Activated CD4-positive, alpha-beta T cell treated with anti-CD3 and anti-CD28 coated beads for 36 hours (primary cell): ENCODE measurements around the gene ADAMTS2. TPM values are rescaled to one million over a fixed set of nuclear protein-coding genes. Genes with fewer than 3 reads are reported as not detected.

Experiments used
- ATAC-seq: fragments of 200-7000 bp; cut with Tn5 transposase; one replicate; pipeline ENCODE4 v1.10.0; 2021; ENCODE audit warnings: mild to moderate bottlenecking, moderate library complexity
- CTCF ChIA-PET: fragments of 350-600 bp; sonication (Branson Sonifier 250); formaldehyde crosslinking; loops from one replicate; lab custom pipeline; 2021; ENCODE audit warnings: antibody characterized with exemption; lab: Charles Lee
- POLR2A ChIA-PET: fragments of 350-600 bp; sonication (Branson Sonifier 250); formaldehyde crosslinking; loops from one replicate; lab custom pipeline; 2021; ENCODE audit warnings: antibody characterized with exemption, inconsistent platforms; lab: Charles Lee
- DNase-seq: peaks from one replicate; pipeline ENCODE4 v3.0.0-alpha.2; 2020
- H3K27ac Mint-ChIP-seq: one replicate; pipeline ENCODE4 v1.8.0; 2021; ENCODE audit warnings: mixed read lengths
- H3K27me3 Mint-ChIP-seq: one replicate; pipeline ENCODE4 v1.8.0; 2021; ENCODE audit warnings: mixed read lengths
- H3K36me3 Mint-ChIP-seq: one replicate; pipeline ENCODE4 v1.8.0; 2021; ENCODE audit warnings: low read depth, mixed read lengths
- H3K4me1 Mint-ChIP-seq: one replicate; pipeline ENCODE4 v1.8.0; 2021; ENCODE audit warnings: mixed read lengths
- H3K4me3 Mint-ChIP-seq: one replicate; pipeline ENCODE4 v1.8.0; 2021; ENCODE audit warnings: mild to moderate bottlenecking, moderate library complexity, mixed read lengths
- H3K9me3 Mint-ChIP-seq: one replicate; pipeline ENCODE4 v1.8.0; 2021; ENCODE audit warnings: low read depth, mixed read lengths
- intact Hi-C, 2 experiments: fragments of 100-400 bp; cut with DNase I in 1 of 2; cut with micrococcal nuclease in 1 of 2; formaldehyde crosslinking; loops; one replicate each; pipeline versions ENCODE4 v1.14.2 to v1.15.1; 2022 to 2024; cut with DNase I, micrococcal nuclease
- total RNA-seq, 2 experiments: library from RNA; stranded (reverse); gene quantifications; one replicate each; pipeline ENCODE4 v1.2.3, GENCODE V29; 2021

The ADAMTS2 gene
- total RNA-seq, 2 experiments from 2014 or later = not detected

DNA sequence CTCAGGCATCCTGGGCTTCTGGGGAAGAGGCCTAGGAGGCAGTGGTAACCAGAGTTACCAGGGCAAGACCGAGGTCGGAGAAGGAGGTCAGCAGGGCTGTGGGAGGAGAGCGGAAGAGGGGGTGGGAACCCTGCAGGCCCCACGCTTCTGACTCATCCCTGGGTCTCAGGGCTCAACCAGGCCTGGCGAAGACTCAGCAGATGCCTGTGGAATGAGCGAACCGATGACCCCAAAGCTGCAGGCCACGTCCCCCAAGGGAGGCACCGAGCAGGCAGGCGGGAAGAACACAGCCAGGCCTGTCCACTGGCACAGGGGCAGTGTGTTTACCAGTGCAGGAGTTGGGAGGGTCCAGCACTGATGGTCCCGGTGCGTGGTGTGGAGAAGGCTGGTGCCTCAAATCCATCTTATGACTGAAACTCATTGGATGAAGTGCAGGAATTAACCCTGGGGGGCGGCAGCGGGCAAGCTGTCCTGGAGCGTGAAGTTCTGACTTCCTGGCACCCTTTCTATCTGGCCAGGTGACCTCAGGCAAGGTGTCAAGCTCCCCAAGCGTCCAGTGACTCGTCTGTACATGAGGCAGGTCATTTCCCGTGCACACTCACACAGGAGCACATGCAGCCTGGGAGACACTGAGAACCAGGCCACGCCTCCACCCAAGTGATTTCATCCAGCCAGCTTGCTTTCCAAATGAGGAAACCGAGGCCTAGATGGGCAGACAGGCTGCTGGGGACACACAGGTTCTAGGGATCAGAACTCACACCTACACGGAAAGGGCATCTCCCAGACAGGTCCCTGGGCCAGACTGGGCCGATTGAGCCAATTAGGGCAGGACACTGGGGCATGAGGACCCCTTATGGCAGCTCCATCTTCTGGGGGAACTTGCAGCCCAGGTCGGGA is 69.1 kb downstream of the ADAMTS2 start:
- DNase-seq = no peak
- H3K9me3 Mint-ChIP-seq = no peaks in the 10 kb centered on the region
- H3K4me3 Mint-ChIP-seq = no peak overlapping the region
- no peaks in the 10 kb centered on the region for H3K36me3 Mint-ChIP-seq
- no peak overlapping the region for H3K27ac Mint-ChIP-seq
- ChIA-PET CTCF (no interaction called here), POLR2A (no interaction called here)
- no peaks in the 10 kb centered on the region for H3K4me1 Mint-ChIP-seq
- H3K27me3 Mint-ChIP-seq = no peaks in the 10 kb centered on the region
- ATAC-seq = no peak
- intact Hi-C loops = no loop called here

DNA sequence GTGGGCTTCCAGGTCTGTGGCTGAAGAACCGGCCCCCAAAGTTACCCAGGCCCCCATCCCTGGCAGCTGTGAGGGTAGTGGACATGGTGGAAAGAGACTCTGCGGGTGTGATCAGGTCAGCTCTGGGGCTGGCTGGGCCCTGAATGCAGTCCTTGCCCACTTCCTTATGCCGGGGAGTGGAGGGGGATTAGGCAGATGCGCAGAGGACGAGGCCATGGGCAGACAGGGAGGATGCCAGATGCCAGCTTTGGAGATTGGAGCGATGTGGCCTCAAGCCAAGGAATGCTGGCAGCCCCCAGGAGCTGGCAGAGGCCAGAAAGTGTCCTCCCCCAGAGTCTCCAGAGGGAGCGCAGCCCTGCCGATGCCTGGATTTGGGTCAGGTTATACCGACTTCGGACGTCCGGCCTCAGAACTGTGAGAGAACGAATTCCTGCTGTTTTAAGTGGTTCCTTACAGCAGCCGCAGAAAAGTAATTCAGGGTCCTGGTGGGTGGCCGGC is 69.8 kb downstream of the ADAMTS2 start:
- POLR2A ChIA-PET = no interaction called here
- intact Hi-C loops = no loop called here
- Mint-ChIP-seq H3K27ac (no peak overlapping the region), H3K27me3 (no peaks in the 10 kb centered on the region), H3K36me3 (no peaks in the 10 kb centered on the region), H3K4me3 (no peak overlapping the region), H3K9me3 (no peaks in the 10 kb centered on the region), H3K4me1 (no peaks in the 10 kb centered on the region)
- DNase-seq = no peak
- CTCF ChIA-PET = no interaction called here
- ATAC-seq = no peak

DNA sequence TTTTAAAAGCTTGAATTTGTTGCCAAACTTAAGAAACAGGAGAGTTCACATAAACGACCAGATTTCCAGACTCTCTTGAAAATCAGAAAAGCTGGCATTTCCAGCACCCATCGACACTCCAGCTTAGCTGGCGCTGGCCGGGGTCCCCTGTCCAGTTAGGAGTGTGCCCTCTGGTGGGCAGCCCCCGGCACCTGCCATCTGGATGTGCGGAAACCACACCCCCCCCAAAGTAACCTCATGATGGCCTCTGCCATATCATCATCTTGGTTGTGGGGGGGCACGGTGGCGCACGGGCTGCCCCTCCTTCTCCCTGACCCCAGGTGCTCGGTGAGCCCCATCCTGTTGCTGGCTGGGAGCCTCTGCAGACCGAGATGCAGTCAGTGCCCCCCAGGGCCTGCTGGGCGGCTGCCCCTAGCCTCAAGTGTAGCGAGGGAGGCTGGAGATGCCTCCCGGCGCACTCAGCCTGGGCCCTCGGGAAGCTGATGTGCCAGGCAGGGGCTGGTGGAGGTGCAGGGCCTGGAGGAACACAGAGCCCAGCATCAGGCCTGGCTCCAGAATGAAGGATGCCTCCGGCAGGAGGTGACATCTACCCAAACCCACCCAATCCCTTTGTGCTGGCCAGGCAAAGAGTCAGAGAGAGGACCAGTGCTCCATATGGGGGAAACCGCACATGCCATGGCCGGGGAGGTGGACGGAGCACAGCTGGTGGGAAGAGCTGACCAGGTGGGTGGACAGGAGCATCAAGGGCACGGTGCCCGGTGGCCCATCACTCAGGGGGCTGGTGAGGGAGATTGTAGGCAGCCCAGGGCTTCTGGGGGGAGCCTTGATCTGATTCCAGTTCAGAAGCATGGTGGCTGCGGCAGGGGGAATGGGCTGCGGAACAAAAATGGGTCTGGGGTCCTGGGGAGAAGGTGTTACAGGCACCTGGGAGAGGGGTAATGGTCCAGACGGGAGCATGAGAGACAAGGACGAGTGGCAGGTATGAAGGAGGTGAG is 70.6 kb downstream of the ADAMTS2 start:
- H3K27ac Mint-ChIP-seq = no peak overlapping the region
- no peaks in the 10 kb centered on the region for H3K36me3 Mint-ChIP-seq
- POLR2A ChIA-PET = no interaction called here
- no peak overlapping the region for H3K4me3 Mint-ChIP-seq
- no peaks in the 10 kb centered on the region for H3K9me3 Mint-ChIP-seq
- intact Hi-C loops = no loop called here
- no peaks in the 10 kb centered on the region for H3K4me1 Mint-ChIP-seq
- no peaks in the 10 kb centered on the region for H3K27me3 Mint-ChIP-seq
- CTCF ChIA-PET = interaction anchor here (0.6 kb wide), 1 partner anchor 28 kb away, joined by 4 read pairs; no protein-coding TSS in a partner anchor
- DNase-seq (no peak), ATAC-seq (no peak)

DNA sequence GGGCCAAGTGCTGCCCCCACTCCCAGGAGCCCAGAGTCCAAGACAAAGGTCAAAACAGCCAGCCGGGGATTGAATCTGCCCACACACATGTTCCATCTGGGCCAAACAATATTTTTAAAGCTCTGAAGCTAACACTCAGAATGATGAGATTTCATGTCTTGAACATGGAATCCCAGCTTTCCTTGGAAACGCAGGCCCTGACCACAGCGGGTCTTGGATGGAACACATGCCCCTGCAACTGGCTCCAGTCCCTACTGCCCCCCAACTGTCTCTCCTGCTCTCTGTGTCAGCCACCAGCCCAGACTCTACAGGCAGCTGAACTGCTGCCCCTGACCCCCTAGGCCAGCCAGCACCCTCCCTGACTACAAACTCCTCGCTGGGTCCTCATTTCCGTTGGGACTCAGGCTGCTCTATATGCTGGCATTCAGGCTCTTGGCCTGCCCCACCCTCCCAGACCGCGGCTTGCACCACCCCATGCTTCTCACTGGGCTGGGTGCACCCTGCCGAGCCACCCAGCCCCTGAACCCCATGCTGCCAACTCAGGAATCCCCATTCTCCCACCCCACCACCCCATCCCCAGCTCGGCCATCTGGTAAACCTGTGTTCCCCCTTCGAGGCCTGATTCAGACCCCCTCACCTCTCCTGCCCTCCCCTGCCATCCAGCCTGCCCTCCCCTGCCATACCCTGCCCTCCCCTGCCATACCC is 71.7 kb downstream of the ADAMTS2 start:
- ChIA-PET POLR2A (no interaction called here), CTCF (interaction anchor here (0.6 to 0.9 kb wide), 3 partner anchors 27 to 323 kb away, joined by 3 to 4 read pairs (median 3); no protein-coding TSS in a partner anchor)
- H3K27me3 Mint-ChIP-seq = no peaks in the 10 kb centered on the region

DNA sequence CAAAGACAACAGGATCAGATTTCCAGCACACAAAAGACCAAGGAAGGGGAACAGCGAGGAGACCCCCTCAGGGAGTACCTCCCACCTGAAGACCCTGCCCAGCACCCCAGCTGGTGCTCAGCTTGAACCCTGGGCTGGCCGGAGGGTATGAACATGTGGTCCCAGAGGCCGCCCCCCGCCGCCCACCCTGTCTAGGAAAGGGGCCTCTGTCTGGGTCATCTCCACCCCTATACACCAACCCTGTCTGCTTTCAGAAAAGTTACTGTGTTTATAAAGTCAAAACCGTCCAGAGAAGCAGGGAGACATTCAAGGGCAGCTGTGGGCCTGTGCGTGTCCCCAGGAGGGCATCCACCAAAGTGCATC is 72.2 kb downstream of the ADAMTS2 start:
- Mint-ChIP-seq H3K36me3 (no peaks in the 10 kb centered on the region), H3K4me1 (no peaks in the 10 kb centered on the region), H3K9me3 (no peaks in the 10 kb centered on the region), H3K27ac (no peak overlapping the region), H3K27me3 (no peaks in the 10 kb centered on the region), H3K4me3 (no peak overlapping the region)
- intact Hi-C loops = no loop called here
- ChIA-PET CTCF (interaction anchor here (0.6 to 0.9 kb wide), 3 partner anchors 46 to 1119 kb away, joined by 3 read pairs; partner anchors contain the start of gene NHP2), POLR2A (no interaction called here)
- ATAC-seq = no peak
- DNase-seq = no peak

More for the DNA sequence above, 71.7 kb downstream of the ADAMTS2 start:
- Mint-ChIP-seq H3K4me1 (no peaks in the 10 kb centered on the region), H3K4me3 (no peak overlapping the region), H3K27ac (no peak overlapping the region), H3K9me3 (no peaks in the 10 kb centered on the region), H3K36me3 (no peaks in the 10 kb centered on the region)
- intact Hi-C loops = no loop called here
- ATAC-seq = no peak
- DNase-seq = no peak

DNA sequence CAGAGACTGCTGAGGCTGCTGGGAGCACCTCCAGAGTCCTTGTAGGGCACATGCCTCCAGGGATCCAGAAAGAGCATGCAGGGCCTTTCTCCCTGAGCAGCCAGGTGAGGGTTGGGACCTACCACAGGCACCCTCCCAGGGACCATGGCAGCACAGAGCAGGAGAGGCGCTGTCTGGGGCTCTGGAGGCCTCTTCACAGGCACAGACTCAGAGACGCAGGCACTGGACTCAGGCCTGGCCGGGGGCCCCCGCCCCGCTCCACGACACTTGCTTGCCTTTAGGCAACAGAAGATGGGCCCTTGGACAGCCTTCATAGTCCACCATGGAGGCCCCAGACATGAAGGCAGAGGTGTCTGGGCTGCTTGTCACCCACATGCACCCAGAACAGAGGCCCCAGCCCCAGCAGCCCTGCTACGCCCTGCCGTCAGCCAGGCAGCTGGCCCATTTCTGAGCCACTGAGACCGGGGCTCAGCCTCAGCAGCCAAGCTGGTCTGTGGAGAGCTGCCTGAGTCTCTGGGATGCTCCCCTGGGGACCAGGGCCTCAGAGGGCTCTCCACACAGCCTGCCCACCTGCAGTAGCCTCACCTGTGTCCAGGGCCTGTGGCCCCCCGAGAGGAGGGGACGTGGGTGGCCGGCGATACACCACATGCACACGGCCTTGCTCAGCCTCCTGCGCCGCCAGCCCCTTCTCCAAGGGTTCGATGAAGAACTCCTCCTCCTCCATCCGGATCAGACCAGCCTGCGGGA is 72.8 kb downstream of the ADAMTS2 start:
- POLR2A ChIA-PET = no interaction called here
- intact Hi-C loops = no loop called here
- no peaks in the 10 kb centered on the region for H3K4me1 Mint-ChIP-seq
- no peak overlapping the region for H3K27ac Mint-ChIP-seq
- no peaks in the 10 kb centered on the region for H3K36me3 Mint-ChIP-seq
- ATAC-seq (no peak), DNase-seq (no peak)
- H3K9me3 Mint-ChIP-seq = no peaks in the 10 kb centered on the region
- H3K4me3 Mint-ChIP-seq = no peak overlapping the region
- H3K27me3 Mint-ChIP-seq = no peaks in the 10 kb centered on the region
- CTCF ChIA-PET = interaction anchor here (0.7 kb wide), 1 partner anchor 1119 kb away, joined by 3 read pairs; the partner anchor contains the start of gene NHP2

DNA sequence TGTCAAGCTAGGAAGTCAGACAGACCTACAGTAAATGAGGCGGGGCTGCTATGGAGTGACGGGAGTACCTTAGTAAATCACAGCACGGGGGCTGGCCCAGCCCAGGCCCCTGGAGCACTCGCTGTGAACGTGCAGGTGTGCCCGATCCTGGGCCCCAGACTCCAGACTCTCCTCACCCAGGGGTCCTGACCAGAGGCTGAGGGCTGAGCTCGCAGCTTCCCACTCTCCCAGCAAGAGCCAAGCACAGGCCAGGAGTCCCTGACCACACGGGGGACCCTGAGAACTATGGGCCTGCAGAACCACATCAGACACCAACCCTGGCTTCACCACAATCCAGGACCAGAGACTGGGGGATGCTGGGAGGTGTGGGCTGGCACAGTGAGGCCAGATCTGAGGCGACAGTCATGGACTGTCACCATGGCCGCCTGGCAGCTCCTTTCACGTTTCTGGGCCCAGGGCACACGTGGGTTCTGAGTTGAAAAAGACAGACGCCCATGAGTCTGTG is 73.4 kb downstream of the ADAMTS2 start:
- Mint-ChIP-seq H3K9me3 (no peaks in the 10 kb centered on the region), H3K4me3 (no peak overlapping the region), H3K27ac (no peak overlapping the region), H3K36me3 (no peaks in the 10 kb centered on the region), H3K27me3 (no peaks in the 10 kb centered on the region), H3K4me1 (no peaks in the 10 kb centered on the region)
- DNase-seq = no peak
- no peak for ATAC-seq
- POLR2A ChIA-PET = no interaction called here
- intact Hi-C loops = no loop called here
- CTCF ChIA-PET = no interaction called here

DNA sequence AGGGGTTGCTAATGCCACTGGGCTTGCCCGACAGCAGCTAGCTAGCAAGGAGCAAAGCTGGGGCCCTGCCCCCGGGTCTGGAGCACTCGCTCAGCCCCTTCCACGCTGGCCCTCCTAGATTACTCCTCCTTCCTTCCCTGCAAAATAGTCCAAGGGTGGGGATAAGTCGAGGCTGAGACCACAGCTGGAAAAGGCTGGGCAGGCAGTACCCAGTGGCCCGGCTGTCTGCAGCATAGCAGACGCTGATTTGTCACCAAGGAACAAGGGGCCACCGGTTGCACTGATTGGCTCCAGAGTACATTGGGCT is 73.9 kb downstream of the ADAMTS2 start:
- H3K36me3 Mint-ChIP-seq = no peaks in the 10 kb centered on the region
- no peaks in the 10 kb centered on the region for H3K4me1 Mint-ChIP-seq
- ATAC-seq (no peak), DNase-seq (no peak)
- POLR2A ChIA-PET = no interaction called here
- H3K27ac Mint-ChIP-seq = no peak overlapping the region
- no peaks in the 10 kb centered on the region for H3K27me3 Mint-ChIP-seq
- H3K9me3 Mint-ChIP-seq = no peaks in the 10 kb centered on the region
- intact Hi-C loops = no loop called here
- CTCF ChIA-PET = no interaction called here
- H3K4me3 Mint-ChIP-seq = no peak overlapping the region

DNA sequence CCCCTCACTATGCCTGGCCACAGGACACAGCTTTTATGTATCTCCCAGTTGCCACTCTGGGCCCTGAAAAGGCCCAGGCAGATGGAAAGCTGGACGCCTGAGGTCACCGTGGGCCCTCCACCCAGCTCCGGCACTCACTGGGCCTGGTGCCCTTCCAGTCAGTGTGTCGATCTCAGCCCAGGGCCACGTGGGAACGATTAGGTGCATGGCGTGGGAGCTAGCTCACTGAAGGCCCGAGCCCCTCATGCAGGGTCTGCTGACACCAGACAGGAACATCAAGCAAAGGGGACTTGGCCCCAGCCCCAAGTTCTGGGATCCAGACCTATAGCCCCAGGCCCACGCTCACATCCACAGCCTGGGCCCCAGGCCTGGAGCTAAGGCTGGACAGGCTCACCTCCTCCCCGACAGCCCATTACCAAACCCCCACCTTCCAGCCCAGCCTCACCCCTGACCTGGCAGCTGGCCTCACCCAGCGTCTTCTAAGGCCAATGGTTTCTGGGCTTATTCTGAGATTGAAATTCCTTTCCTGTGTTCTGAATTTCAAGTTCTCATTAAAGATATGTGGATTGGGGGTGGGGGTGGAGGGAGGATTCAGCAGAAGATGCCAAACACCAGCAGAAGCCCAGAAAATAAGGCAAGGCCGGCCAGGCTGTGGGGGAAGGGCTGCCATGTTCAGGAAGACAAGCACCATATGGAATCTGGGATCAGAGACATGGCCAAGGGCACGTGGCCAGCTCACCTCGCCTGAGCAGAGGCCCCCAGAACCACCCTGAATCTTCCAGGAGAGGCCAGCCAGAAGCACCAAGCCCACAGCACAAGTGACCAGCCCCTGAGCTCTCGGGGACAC is 74.5 kb downstream of the ADAMTS2 start:
- no peaks in the 10 kb centered on the region for H3K36me3 Mint-ChIP-seq
- no peaks in the 10 kb centered on the region for H3K4me1 Mint-ChIP-seq
- DNase-seq = no peak
- ChIA-PET POLR2A (no interaction called here), CTCF (no interaction called here)
- intact Hi-C loops = no loop called here
- no peak overlapping the region for H3K27ac Mint-ChIP-seq
- no peaks in the 10 kb centered on the region for H3K27me3 Mint-ChIP-seq
- no peaks in the 10 kb centered on the region for H3K9me3 Mint-ChIP-seq
- no peak for ATAC-seq
- no peak overlapping the region for H3K4me3 Mint-ChIP-seq
